ENCODE data around the gene KLF7. TPM values are rescaled to one million over a fixed set of nuclear protein-coding genes. Genes with fewer than 3 reads are reported as not detected.

The KLF7 gene
- total RNA-seq, 1 donor from 2014 or later, result 120 TPM

DNA sequence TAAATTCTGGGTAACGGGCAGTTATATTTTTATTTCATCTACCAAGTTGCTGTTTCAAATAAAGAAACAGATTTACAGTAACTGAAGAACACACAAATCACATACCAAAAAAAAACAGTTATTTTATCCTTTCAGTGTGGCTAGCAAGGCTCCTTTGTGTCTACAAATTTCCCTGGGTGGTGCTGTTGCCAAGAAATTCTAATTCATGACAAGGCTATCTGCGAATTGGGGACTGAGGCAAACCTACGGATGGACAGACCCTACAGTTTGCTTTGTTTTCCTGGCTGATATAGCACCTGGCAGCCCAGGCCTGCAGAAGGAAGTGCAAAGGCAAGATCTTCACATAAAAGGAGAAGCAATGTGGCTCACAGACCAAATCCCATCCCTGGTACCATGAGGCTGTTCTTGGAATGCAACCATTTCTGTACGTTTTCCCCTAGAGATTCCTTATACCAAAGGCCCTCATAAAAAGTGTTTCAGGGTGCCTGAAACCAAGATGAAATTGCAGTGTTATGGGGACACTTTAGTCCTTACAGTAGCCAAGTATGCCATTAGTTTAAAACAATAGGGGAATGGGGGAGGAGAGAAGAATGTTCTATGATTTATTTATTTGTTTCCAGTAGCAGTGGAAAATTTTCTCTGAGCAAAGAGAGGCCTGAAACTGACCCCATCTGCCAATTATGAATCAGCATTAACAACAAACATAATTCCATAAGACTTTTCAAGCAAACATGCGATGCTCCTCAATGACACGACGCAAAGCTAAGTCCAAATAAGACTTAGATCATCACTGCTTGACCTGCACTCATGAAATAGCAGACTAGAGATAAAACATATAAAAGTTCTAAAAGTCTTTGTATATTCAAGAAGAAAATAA, 4.3 kb downstream of the KLF7 start:
- no peak for TF ChIP-seq CTCF (IDR thresholded peaks at IDR 0.05; ENCODE audit: unreplicated experiment)
- peaks cover 14% of the 10 kb centered on the region for H3K27me3 Mint-ChIP-seq (ENCODE audit: unreplicated experiment)
- peak overlapping the region; percentile 83 for H3K4me3 Mint-ChIP-seq (ENCODE audit: unreplicated experiment)
- peaks cover 77% of the 10 kb centered on the region for H3K4me1 Mint-ChIP-seq (ENCODE audit: unreplicated experiment)
- H3K9me3 Mint-ChIP-seq (ENCODE audit: unreplicated experiment), result no peaks in the 10 kb centered on the region
- H3K36me3 Mint-ChIP-seq (ENCODE audit: low read depth, unreplicated experiment), result peaks cover 13% of the 10 kb centered on the region
- DNase-seq (ENCODE audit: low spot score), result no peak
- H3K27ac Mint-ChIP-seq (ENCODE audit: unreplicated experiment), result peak overlapping the region; percentile 55

- TF ChIP-seq CTCF (IDR thresholded peaks at IDR 0.05; ENCODE audit: unreplicated experiment), result no peak
- Mint-ChIP-seq H3K4me1 (ENCODE audit: unreplicated experiment) (peaks cover 86% of the 10 kb centered on the region), H3K9me3 (ENCODE audit: unreplicated experiment) (no peaks in the 10 kb centered on the region), H3K36me3 (ENCODE audit: low read depth, unreplicated experiment) (peaks cover 14% of the 10 kb centered on the region), H3K27ac (ENCODE audit: unreplicated experiment) (peak overlapping the region; percentile 26), H3K27me3 (ENCODE audit: unreplicated experiment) (peaks cover 6% of the 10 kb centered on the region), H3K4me3 (ENCODE audit: unreplicated experiment) (peak overlapping the region; percentile 70)
- DNase-seq (ENCODE audit: low spot score), result no peak
Observed at GRCh38 chr2:207160115-207160514, 5.6 kb downstream of the KLF7 start.

DNA sequence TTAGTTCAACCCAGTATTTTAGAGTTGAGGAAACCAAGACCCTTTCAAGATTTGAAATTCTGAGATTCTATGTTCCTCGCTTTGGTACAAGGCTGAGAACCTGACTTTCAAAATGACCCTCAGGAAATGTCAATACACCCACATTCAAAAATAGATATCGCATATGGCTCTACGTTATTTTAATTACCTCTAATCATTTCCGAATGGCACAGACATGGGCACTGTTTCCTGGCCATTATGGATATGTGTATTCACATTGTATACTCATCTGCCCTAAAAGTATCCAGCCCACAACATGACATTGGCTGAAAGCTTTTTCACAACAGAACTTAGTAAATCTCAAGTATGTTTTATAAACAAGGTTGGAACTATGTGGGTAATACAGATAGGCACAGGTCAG, 6.7 kb downstream of the KLF7 start:
- DNase-seq (ENCODE audit: low spot score), result no peak
- Mint-ChIP-seq H3K36me3 (ENCODE audit: low read depth, unreplicated experiment) (peaks cover 22% of the 10 kb centered on the region), H3K4me1 (ENCODE audit: unreplicated experiment) (peaks cover 91% of the 10 kb centered on the region), H3K27ac (ENCODE audit: unreplicated experiment) (no peak overlapping the region), H3K27me3 (ENCODE audit: unreplicated experiment) (peaks cover 2% of the 10 kb centered on the region), H3K9me3 (ENCODE audit: unreplicated experiment) (no peaks in the 10 kb centered on the region), H3K4me3 (ENCODE audit: unreplicated experiment) (no peak overlapping the region)
- TF ChIP-seq CTCF (IDR thresholded peaks at IDR 0.05; ENCODE audit: unreplicated experiment), result no peak

GRCh38 chr2:207157731-207158130, 8.0 kb downstream of the KLF7 start:
- DNase-seq (ENCODE audit: low spot score), result no peak
- no peaks in the 10 kb centered on the region for H3K9me3 Mint-ChIP-seq (ENCODE audit: unreplicated experiment)
- H3K4me1 Mint-ChIP-seq (ENCODE audit: unreplicated experiment), result peaks cover 98% of the 10 kb centered on the region
- peak overlapping the region; percentile 26 for H3K4me3 Mint-ChIP-seq (ENCODE audit: unreplicated experiment)
- TF ChIP-seq CTCF (IDR thresholded peaks at IDR 0.05; ENCODE audit: unreplicated experiment), result no peak
- H3K36me3 Mint-ChIP-seq (ENCODE audit: low read depth, unreplicated experiment), result peaks cover 23% of the 10 kb centered on the region
- H3K27ac Mint-ChIP-seq (ENCODE audit: unreplicated experiment), result peak overlapping the region; percentile 64
- H3K27me3 Mint-ChIP-seq (ENCODE audit: unreplicated experiment), result peaks cover 2% of the 10 kb centered on the region

DNA sequence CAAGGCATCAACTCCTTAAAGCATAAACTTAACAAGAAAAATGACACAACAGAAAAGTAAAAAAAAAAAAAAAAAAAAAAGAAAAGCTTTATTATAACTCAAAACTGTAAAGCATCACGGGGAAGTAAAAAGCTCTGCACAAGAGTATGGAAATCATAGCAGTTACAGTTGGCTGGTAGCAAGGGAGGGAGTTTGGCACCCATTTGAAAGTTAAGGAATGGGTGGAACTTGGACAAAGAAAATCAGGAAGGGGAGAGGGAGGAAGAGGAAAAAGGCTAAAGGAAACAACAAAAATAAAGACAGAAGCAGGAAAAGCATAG, 8.6 kb downstream of the KLF7 start:
- no peak for TF ChIP-seq CTCF (IDR thresholded peaks at IDR 0.05; ENCODE audit: unreplicated experiment)
- H3K36me3 Mint-ChIP-seq (ENCODE audit: low read depth, unreplicated experiment), result peaks cover 21% of the 10 kb centered on the region
- peak overlapping the region; percentile 64 for H3K27ac Mint-ChIP-seq (ENCODE audit: unreplicated experiment)
- H3K9me3 Mint-ChIP-seq (ENCODE audit: unreplicated experiment), result no peaks in the 10 kb centered on the region
- H3K27me3 Mint-ChIP-seq (ENCODE audit: unreplicated experiment), result peaks cover 2% of the 10 kb centered on the region
- peaks cover 98% of the 10 kb centered on the region for H3K4me1 Mint-ChIP-seq (ENCODE audit: unreplicated experiment)
- no peak for DNase-seq (ENCODE audit: low spot score)
- H3K4me3 Mint-ChIP-seq (ENCODE audit: unreplicated experiment), result peak overlapping the region; percentile 45

Measured in endothelial cell (in vitro differentiated cells).